HL-60 (cell line): ENCODE results near the gene DAZAP1.

Source experiments
- GABPA ChIP-seq: IDR thresholded peaks from 2 replicates; pipeline ENCODE4 v1.6.1; 2012; ENCODE audit warnings: low read depth
- POLR2AphosphoS5 ChIP-seq: IDR thresholded peaks from 2 replicates; pipeline ENCODE4 v1.6.1; 2012; ENCODE audit warnings: low read depth
- SPI1 ChIP-seq: IDR thresholded peaks from 2 replicates; pipeline ENCODE4 v1.6.1; 2012; ENCODE audit warnings: low read depth, mild to moderate bottlenecking, borderline replicate concordance
- TF ChIP-seq, protein P1 (sequence below): IDR thresholded peaks from one replicate; pipeline ENCODE4 v1.5.1; 2011; ENCODE audit warnings: low read length, control low read depth, inconsistent platforms; ENCODE audit not compliant: insufficient read depth
- TF ChIP-seq, protein P2 (sequence below): IDR thresholded peaks from 2 replicates; pipeline ENCODE4 v1.6.1; 2012; ENCODE audit warnings: low read depth; ENCODE audit not compliant: insufficient replicate concordance

DNA sequence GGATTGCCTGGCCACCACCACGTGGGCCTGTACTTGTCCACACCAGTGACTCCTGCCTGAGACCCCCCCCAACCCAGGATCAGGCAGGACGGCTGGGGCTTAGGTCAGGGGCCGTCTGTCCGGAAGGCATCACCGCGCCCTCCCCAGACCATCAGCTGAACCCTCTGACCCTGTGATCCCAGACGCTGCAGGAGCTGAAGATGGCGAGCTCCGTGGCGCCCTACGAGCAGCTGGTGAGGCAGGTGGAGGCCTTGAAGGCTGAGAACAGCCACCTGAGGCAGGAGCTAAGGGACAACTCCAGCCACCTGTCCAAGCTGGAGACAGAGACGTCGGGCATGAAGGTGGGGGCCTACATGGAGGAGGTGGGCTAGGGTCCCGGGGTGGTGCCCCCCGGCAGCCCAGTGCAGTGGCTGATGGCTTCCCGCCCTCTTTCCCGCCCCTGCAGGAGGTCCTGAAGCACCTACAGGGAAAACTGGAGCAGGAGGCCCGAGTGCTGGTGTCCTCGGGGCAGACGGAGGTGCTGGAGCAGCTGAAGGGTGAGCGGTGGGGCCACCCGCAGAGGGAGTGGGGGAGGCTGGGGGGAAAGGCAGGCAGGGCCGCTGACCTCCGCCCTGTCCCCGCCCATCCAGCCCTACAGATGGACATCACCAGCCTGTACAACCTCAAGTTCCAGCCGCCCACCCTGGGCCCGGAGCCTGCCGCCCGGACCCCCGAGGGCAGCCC, 45.6 kb downstream of the DAZAP1 start:
- TF ChIP-seq, protein P1, sequence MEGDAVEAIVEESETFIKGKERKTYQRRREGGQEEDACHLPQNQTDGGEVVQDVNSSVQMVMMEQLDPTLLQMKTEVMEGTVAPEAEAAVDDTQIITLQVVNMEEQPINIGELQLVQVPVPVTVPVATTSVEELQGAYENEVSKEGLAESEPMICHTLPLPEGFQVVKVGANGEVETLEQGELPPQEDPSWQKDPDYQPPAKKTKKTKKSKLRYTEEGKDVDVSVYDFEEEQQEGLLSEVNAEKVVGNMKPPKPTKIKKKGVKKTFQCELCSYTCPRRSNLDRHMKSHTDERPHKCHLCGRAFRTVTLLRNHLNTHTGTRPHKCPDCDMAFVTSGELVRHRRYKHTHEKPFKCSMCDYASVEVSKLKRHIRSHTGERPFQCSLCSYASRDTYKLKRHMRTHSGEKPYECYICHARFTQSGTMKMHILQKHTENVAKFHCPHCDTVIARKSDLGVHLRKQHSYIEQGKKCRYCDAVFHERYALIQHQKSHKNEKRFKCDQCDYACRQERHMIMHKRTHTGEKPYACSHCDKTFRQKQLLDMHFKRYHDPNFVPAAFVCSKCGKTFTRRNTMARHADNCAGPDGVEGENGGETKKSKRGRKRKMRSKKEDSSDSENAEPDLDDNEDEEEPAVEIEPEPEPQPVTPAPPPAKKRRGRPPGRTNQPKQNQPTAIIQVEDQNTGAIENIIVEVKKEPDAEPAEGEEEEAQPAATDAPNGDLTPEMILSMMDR: no peak
- TF ChIP-seq, protein P2, sequence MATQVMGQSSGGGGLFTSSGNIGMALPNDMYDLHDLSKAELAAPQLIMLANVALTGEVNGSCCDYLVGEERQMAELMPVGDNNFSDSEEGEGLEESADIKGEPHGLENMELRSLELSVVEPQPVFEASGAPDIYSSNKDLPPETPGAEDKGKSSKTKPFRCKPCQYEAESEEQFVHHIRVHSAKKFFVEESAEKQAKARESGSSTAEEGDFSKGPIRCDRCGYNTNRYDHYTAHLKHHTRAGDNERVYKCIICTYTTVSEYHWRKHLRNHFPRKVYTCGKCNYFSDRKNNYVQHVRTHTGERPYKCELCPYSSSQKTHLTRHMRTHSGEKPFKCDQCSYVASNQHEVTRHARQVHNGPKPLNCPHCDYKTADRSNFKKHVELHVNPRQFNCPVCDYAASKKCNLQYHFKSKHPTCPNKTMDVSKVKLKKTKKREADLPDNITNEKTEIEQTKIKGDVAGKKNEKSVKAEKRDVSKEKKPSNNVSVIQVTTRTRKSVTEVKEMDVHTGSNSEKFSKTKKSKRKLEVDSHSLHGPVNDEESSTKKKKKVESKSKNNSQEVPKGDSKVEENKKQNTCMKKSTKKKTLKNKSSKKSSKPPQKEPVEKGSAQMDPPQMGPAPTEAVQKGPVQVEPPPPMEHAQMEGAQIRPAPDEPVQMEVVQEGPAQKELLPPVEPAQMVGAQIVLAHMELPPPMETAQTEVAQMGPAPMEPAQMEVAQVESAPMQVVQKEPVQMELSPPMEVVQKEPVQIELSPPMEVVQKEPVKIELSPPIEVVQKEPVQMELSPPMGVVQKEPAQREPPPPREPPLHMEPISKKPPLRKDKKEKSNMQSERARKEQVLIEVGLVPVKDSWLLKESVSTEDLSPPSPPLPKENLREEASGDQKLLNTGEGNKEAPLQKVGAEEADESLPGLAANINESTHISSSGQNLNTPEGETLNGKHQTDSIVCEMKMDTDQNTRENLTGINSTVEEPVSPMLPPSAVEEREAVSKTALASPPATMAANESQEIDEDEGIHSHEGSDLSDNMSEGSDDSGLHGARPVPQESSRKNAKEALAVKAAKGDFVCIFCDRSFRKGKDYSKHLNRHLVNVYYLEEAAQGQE: no peak
- no peak for TF ChIP-seq POLR2AphosphoS5
- no peak for TF ChIP-seq SPI1
- TF ChIP-seq GABPA: no peak
